HG03378 (cell line): ENCODE results near the gene TMEM81.

ENCODE experiments used
- ATAC-seq: cut with Tn5 transposase; IDR thresholded peaks from one replicate; pipeline ENCODE4 v1.9.1; 2021; ENCODE audit warnings: mild to moderate bottlenecking, moderate library complexity; ENCODE audit not compliant: unreplicated experiment

Gene TMEM81

DNA sequence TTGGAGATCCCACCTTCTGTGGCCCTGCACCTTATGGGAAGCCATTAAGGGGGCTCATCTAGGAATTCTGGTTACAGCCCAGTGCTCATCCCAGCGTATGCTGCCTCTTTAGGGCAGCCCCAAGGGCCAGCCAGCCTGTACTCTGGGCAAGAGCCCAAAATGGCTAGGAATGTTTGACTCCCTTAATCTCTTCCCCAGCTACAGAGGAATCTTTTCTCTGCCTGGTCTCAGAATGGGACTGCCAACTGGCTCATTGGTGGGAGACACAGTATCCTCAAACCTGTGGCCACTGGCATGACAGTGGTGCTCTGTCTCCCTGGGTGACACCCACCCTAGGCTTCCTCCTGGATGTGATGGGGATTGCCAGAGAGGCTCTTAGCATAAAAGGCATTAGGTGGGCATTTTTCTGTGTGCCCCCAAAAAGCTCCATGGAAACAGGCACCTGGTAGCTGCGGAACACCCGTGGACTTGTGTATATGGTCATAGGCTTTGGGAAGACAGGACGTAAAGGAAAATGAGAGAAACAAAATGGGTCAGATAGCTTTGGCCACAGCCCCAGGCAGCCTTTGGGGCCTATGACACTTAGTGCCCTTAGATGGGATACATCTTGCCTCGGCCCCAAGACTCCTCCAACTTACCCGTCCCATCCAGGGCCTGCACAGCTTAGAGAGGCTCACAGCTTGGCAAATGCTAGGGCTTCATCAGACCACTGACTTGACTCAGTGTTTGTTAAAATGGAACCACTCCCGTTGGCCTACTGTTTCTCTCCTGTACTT lies 6.9 kb downstream of the TMEM81 start:
- ATAC-seq = no peak

GRCh38 chr1:205076245-205076761 lies 8.0 kb downstream of the TMEM81 start:
- no peak for ATAC-seq

GRCh38 chr1:205075642-205076155 lies 8.6 kb downstream of the TMEM81 start:
- ATAC-seq = no peak

- no peak for ATAC-seq
Observed at GRCh38 chr1:205074513-205074912, 9.7 kb downstream of the TMEM81 start.

DNA sequence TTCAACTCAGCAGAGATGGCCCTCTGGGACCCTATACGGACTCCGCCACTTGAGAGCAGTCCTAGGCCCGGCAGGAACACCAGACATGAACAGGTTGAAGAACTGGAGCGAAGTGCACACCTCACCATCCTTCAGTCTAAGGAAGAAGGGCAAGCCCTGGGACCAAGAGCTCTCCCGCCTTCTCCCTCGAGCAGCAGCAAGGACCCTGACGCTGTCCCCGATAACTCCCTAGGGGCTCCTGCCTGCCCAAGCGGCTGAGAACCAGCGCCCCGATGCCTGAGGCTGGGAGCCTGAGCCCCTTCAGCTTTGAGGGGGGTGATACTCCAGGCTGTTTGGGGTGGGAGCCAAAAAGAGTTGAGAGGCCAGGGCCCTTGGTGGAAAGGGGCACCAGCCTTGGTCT lies 10.2 kb downstream of the TMEM81 start:
- no peak for ATAC-seq

DNA sequence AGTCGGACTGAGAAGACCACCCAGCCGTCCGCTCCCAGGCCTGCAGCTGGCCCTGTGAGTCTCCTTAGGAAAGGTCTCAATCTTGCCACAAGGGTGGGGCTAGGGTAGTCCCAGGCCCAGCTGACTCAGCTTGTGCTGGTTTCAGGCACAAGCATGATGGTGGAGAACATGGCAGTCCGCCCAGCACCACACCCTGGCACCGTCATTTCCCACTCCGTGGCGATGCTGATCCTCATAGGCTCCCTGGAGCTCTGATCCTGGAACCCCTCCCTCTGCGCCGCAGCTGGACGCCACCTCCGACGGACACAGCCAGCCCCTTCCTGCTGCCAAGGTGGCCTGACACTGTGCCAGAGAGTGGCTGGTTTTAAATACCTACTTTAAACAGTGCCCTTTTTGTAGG lies 10.7 kb downstream of the TMEM81 start:
- ATAC-seq = no peak

GRCh38 chr1:205072881-205073280 lies 11.4 kb downstream of the TMEM81 start:
- no peak for ATAC-seq

- ATAC-seq = no peak
Observed at GRCh38 chr1:205072286-205072685, 12.0 kb downstream of the TMEM81 start.

GRCh38 chr1:205071801-205072200 lies 12.5 kb downstream of the TMEM81 start:
- ATAC-seq = no peak

DNA sequence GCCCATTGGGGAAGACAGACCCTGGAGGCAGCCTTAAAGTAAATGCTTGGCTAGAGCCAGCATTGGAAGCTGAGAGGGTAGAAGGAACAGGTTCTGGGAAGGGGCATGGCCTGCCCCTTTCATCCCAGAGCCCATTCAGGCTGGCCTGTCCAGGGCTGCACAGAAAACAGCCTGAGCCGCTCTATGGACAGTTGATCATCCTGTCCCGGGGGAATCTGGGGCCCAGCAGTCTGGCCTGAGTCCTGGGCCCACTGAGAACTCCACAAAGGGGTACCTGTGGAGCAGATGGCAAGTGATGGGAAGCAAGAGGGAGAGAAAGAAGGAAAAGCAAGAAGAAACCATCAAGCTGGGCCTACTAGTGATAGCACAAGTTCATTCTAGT lies 13.2 kb downstream of the TMEM81 start:
- no peak for ATAC-seq

- no peak for ATAC-seq
Observed at GRCh38 chr1:205069371-205070125, 14.7 kb downstream of the TMEM81 start.

- ATAC-seq = no peak
Observed at GRCh38 chr1:205068457-205069040, 15.7 kb downstream of the TMEM81 start.

- no peak for ATAC-seq
Observed at GRCh38 chr1:205068001-205068400, 16.3 kb downstream of the TMEM81 start.

DNA sequence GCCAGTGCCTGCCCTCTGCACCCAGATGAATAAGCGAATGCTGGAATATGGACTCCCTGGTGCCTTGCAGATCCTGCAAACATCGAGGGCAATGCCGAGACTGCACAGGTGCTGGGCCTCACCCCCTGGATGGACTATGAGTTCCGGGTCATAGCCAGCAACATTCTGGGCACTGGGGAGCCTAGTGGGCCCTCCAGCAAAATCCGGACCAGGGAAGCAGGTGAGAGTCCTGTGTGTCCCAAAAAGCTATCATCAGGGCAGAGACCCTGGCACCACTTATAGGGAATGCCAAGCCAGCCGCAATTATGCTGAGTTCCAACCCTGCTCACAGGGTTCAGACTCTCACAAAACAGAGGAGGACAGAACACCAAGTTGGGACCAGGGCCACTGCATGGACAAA lies 17.2 kb downstream of the TMEM81 start:
- ATAC-seq = no peak

GRCh38 chr1:205066141-205066818 lies 18.0 kb downstream of the TMEM81 start:
- ATAC-seq = no peak

DNA sequence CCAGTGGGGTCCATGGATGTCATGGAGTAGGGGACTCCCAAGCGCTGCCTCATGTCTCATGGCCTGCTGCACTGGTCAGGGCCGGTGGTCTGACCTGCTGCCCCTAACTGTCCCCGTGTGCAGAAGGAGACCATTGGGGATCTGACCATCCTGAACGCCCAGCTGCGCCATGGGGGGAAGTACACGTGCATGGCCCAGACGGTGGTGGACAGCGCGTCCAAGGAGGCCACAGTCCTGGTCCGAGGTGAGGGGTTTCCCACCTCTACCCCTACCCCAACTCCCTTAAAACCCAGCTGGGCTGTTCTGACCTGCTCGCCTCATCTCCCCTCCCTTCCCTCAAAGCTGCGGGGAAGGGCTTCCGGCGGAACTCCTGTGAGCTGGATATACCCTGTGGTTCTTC lies 18.6 kb downstream of the TMEM81 start:
- ATAC-seq = no peak

DNA sequence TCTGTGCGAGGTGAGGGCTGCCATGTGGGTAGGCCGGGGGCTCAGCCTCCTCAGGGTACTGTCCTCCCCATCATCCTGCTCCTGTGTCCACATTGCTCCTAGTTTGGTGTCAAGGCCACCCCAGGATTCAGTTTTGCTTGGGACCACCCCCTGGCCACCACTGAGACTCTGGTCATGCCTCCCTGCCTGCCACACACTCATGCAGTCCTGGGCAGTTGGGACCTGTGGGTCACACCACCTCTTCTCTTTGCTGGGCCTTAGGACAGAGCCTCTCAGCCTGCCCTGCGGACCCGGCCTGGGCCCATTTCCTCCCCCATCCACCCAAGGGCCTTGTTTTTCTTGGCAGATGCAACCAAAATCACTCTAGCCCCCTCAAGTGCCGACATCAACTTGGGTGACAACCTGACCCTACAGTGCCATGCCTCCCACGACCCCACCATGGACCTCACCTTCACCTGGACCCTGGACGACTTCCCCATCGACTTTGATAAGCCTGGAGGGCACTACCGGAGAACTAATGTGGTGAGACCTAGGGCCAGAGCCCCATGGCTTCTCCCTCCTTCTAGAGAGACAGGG lies 19.4 kb downstream of the TMEM81 start:
- ATAC-seq = no peak

DNA sequence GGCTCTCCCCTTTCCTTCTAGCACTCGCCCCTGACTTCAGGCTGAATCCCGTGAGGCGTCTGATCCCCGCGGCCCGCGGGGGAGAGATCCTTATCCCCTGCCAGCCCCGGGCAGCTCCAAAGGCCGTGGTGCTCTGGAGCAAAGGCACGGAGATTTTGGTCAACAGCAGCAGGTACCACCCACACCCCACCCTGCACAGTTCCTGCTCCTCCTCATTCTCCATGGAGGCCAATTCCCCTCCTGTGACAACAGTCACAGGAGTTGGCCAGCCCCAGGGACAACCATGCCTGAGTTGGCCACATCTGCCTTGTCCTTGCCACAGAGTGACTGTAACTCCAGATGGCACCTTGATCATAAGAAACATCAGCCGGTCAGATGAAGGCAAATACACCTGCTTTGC lies 20.0 kb downstream of the TMEM81 start:
- ATAC-seq = no peak

DNA sequence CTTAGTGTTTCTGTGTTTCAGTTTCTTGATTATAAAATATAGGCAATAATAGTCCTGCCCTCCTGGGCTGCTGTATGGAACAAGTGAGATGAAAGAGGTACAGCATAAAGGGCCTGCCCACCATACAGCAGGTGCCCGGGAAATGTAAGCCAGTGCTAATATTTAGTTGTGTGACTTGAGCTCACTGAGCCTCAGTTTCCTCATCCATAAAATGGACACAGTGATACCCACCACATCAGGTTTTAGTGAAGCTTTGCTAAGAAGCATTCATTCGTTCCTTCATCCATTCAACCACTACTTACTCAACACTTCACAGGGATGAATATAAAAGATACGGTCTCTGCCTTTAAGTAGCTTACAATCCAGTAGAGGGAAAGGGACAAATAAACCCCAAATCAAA lies 21.4 kb downstream of the TMEM81 start:
- no peak for ATAC-seq

GRCh38 chr1:205062319-205062718 lies 21.9 kb downstream of the TMEM81 start:
- no peak for ATAC-seq

DNA sequence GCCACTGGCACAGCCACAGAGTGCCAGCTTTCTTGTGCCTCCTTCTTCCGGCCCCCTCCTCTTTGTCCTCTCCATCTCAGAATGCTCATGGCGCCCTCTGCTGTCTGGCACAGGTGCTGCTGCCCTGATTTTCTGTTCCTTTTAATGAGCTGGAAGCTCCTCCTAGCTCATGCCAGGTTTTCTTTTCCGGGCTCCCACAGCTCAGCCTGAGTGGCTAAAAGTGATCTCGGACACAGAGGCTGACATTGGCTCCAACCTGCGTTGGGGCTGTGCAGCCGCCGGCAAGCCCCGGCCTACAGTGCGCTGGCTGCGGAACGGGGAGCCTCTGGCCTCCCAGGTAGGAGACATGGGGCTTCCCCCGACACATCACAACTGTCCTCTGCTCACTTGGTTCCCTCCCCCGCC lies 22.6 kb downstream of the TMEM81 start:
- no peak for ATAC-seq
